Measurements from ENCODE around the gene RPS19BP1. TPM values are rescaled to one million over a fixed set of nuclear protein-coding genes. Genes with fewer than 3 reads are reported as not detected.

The RPS19BP1 gene
- total RNA-seq, 1 experiment from 2014 or later, result 80.4 TPM

- BruUV-seq (replicated peaks), result no TSS peak
- no peaks in the 10 kb centered on the region for H3K36me3 ChIP-seq (ENCODE audit: control insufficient read depth in 1 of 2, insufficient read depth in 2 of 2, low read length in 2 of 2)
- CTCF ChIA-PET, result no interaction called here
- H3K27me3 ChIP-seq (ENCODE audit: insufficient read depth, low read length), result no peaks in the 10 kb centered on the region; the same call in 1 of the 2 replicates
- no peaks in the 10 kb centered on the region for H4K20me1 ChIP-seq (ENCODE audit: insufficient read depth)
- H3K9me2 ChIP-seq (ENCODE audit: insufficient read depth), result no peaks in the 10 kb centered on the region
- DNase-seq (ENCODE audit: low read depth, low spot score) (no peak), ATAC-seq (no peak)
- peaks cover 14 to 22% of the 10 kb centered on the region in 2 experiments for H3K4me1 ChIP-seq (ENCODE audit: control insufficient read depth in 1 of 2, insufficient read depth in 2 of 2, low read length in 2 of 2)
- no peak overlapping the region for H2AFZ ChIP-seq (ENCODE audit: low read depth, low read length, poor library complexity, severe bottlenecking)
- no peaks in the 10 kb centered on the region for H3K9me3 ChIP-seq (ENCODE audit: control insufficient read depth in 1 of 2, insufficient read depth in 1 of 2, low read depth in 1 of 2, low read length in 2 of 2)
- RAD21 ChIA-PET (ENCODE audit: low non-redundant PET in 1 of 2, low total read pairs in 2 of 2, uncharacterized antibody in 2 of 2, unreplicated experiment in 2 of 2), result interaction anchor here in 1 of 2 experiments (0.7 kb wide), 1 partner anchor 16 kb away, joined by 3 read pairs; no protein-coding TSS in a partner anchor
- H3K4me3 ChIP-seq (replicated peaks in 1 of 2; ENCODE audit: low read depth in 1 of 2, low read length in 2 of 2), result no peak overlapping the region
- intact Hi-C loops (cut with micrococcal nuclease), result no loop called here
- H3K27ac ChIP-seq (ENCODE audit: low read depth, low read length), result no peak overlapping the region
- no peak overlapping the region for H3K9ac ChIP-seq (ENCODE audit: low read length)
- no peaks in the 10 kb centered on the region for H3K79me2 ChIP-seq (ENCODE audit: insufficient read depth, low read length)
- no peak for TF ChIP-seq ZNF274 (IDR thresholded peaks at IDR 0.05; ENCODE audit: low read depth, low read length)
- no peak for TF ChIP-seq YY1 (IDR thresholded peaks at IDR 0.05; ENCODE audit: extremely low read depth, insufficient replicate concordance, low read depth, low read length)
- TF ChIP-seq FOSL1 (IDR thresholded peaks at IDR 0.05; ENCODE audit: low read depth), result no peak
- TF ChIP-seq ZBTB33 (IDR thresholded peaks at IDR 0.05; ENCODE audit: extremely low read depth, insufficient replicate concordance, low read length), result no peak
- no peak for TF ChIP-seq SP1 (IDR thresholded peaks at IDR 0.05; ENCODE audit: low read depth)
- no peak for TF ChIP-seq POLR2A (IDR thresholded peaks at IDR 0.05; ENCODE audit: borderline replicate concordance, extremely low read depth, insufficient read depth, insufficient read length)
- TF ChIP-seq CTCF (IDR thresholded peaks at IDR 0.05 in 2 of 3, conservative IDR thresholded peaks at IDR 0.05 in 1 of 3; ENCODE audit: borderline replicate concordance in 1 of 3, insufficient read depth in 1 of 3, low read depth in 2 of 3, low read length in 2 of 3), result no peak
- H3K4me2 ChIP-seq (ENCODE audit: low read length), result no peak overlapping the region
- POLR2A ChIA-PET, result no interaction called here
These were observed 43.5 kb upstream of the RPS19BP1 start for GRCh38 chr22:39576027-39576426.
